Stimulated activated CD4-positive, alpha-beta T cell treated with anti-CD3 and anti-CD28 coated beads, TNF-alpha, amount 100 ng/mL, for 1 hour (primary cell): ENCODE results near the gene PCSK2.

Experiments used
- DNase-seq, 3 donors: peaks; one replicate each; pipeline ENCODE4 v3.0.0-alpha.2; 2020; ENCODE audit warnings: low read depth in 3 of 3, low spot score in 1 of 3

The PCSK2 gene

GRCh38 chr20:17327185-17328148 lies 100.6 kb downstream of the PCSK2 start:
- no peak for DNase-seq

GRCh38 chr20:17334932-17335331 lies 108.1 kb downstream of the PCSK2 start:
- no peak for DNase-seq

- no peak for DNase-seq
These were observed 112.2 kb downstream of the PCSK2 start for GRCh38 chr20:17339000-17339399.

- DNase-seq: no peak
These were observed 116.3 kb downstream of the PCSK2 start for GRCh38 chr20:17343091-17343490.

- no peak for DNase-seq
These were observed 117.0 kb downstream of the PCSK2 start for GRCh38 chr20:17343656-17344452.

GRCh38 chr20:17344790-17345189 lies 118.0 kb downstream of the PCSK2 start:
- DNase-seq: no peak

- DNase-seq: no peak
These were observed 118.5 kb downstream of the PCSK2 start for GRCh38 chr20:17345321-17345720.

GRCh38 chr20:17350321-17350720 lies 123.5 kb downstream of the PCSK2 start:
- DNase-seq: no peak

GRCh38 chr20:17357238-17357637 lies 130.4 kb downstream of the PCSK2 start:
- DNase-seq: no peak

GRCh38 chr20:17358854-17359253 lies 132.0 kb downstream of the PCSK2 start:
- no peak for DNase-seq

- no peak for DNase-seq
These were observed 137.8 kb downstream of the PCSK2 start for GRCh38 chr20:17364681-17365080.

GRCh38 chr20:17365831-17366230 lies 139.0 kb downstream of the PCSK2 start:
- no peak for DNase-seq

- no peak for DNase-seq
These were observed 142.7 kb downstream of the PCSK2 start for GRCh38 chr20:17369506-17369905.

- no peak for DNase-seq
These were observed 146.1 kb downstream of the PCSK2 start for GRCh38 chr20:17372806-17373440.

GRCh38 chr20:17374086-17374485 lies 147.2 kb downstream of the PCSK2 start:
- DNase-seq: no peak

GRCh38 chr20:17376031-17376430 lies 149.2 kb downstream of the PCSK2 start:
- DNase-seq: no peak

- no peak for DNase-seq
These were observed 150.4 kb downstream of the PCSK2 start for GRCh38 chr20:17377231-17377630.

- no peak for DNase-seq
These were observed 152.8 kb downstream of the PCSK2 start for GRCh38 chr20:17379651-17380050.

GRCh38 chr20:17380801-17381200 lies 154.0 kb downstream of the PCSK2 start:
- DNase-seq: no peak

GRCh38 chr20:17381724-17382123 lies 154.9 kb downstream of the PCSK2 start:
- DNase-seq: no peak

GRCh38 chr20:17385798-17386197 lies 159.0 kb downstream of the PCSK2 start:
- no peak for DNase-seq

GRCh38 chr20:17390655-17391054 lies 163.8 kb downstream of the PCSK2 start:
- no peak for DNase-seq
